GM10266 (cell line): ENCODE measurements around the gene DHX34.

ENCODE experiments used
- DNase-seq: peaks from one replicate; pipeline ENCODE4 v3.0.0; 2012; ENCODE audit errors: extremely low spot score
- TF ChIP-seq, protein P1 (sequence below): IDR thresholded peaks from 2 replicates; pipeline ENCODE4 v1.5.1; 2012; ENCODE audit warnings: mild to moderate bottlenecking, low read depth; ENCODE audit not compliant: control insufficient read depth, insufficient read depth; ENCODE audit errors: missing control alignments

Gene DHX34

DNA sequence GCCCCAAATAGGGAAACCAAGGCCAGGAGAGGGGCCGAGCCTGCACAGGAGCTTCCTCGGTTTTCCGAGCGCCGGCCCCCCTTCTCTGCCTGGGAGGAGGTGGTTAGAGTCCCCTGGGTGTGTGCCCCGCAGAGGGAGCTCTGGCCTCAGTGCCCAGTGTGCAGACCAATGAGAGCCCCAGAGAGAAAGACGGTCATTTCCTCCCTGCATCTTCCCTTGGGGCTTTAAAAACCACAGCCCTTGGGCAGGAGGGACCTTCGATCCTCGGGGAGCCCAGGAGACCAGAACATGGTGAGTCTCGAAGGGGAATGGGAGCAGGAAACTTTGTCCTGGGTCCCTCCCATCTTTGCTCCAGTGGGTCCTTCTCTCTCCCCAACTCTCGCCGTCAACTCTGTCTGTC lies 39.5 kb upstream of the DHX34 start, which contains the start of gene C5AR1:
Gene C5AR1 (plus strand): TSS at position 254 of the 400 bp plus-strand sequence. CDS start 35 bp downstream, at position 289.
- TF ChIP-seq, protein P1, sequence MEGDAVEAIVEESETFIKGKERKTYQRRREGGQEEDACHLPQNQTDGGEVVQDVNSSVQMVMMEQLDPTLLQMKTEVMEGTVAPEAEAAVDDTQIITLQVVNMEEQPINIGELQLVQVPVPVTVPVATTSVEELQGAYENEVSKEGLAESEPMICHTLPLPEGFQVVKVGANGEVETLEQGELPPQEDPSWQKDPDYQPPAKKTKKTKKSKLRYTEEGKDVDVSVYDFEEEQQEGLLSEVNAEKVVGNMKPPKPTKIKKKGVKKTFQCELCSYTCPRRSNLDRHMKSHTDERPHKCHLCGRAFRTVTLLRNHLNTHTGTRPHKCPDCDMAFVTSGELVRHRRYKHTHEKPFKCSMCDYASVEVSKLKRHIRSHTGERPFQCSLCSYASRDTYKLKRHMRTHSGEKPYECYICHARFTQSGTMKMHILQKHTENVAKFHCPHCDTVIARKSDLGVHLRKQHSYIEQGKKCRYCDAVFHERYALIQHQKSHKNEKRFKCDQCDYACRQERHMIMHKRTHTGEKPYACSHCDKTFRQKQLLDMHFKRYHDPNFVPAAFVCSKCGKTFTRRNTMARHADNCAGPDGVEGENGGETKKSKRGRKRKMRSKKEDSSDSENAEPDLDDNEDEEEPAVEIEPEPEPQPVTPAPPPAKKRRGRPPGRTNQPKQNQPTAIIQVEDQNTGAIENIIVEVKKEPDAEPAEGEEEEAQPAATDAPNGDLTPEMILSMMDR, result no peak
- no peak for DNase-seq

DNA sequence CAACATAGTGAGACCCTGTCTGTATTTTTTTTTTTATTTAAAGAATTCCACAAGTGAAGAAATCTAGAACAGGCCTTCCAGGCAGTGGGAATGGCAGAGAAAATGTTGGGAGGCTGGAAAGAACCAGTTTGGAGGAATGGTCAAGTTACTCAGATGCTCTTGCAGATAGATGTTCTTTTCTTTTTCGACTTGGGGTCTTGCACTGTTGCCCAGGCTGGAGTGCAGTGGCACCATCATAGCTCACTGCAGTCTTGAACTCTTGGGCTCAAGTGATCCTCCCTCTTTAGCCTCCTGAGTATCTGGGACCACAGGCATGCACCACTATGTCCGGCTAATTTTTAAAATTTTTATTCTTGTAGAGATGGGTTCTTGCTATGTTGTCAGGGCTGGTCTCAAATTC lies 38.8 kb upstream of the DHX34 start:
- TF ChIP-seq, protein P1, result no peak
- no peak for DNase-seq

DNA sequence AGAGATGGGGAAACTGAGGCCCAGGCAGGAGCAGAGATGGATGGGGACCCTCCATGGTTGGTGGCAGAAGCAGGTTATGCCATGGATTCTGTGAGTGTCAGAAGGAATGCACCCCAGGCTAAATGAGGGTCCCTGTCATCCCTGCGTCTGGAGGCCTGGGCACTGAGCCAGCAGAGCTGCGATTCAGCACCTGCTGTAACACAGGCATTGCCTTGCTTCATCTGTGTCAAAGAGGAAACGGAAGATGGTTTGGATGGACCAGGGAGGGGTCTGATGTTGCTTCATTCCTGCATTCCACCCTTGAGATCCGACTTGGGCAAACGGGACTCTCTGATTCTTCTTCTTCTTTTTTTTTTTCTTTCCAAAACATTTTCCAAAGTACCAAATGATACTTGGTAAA lies 38.3 kb upstream of the DHX34 start:
- no peak for DNase-seq

DNA sequence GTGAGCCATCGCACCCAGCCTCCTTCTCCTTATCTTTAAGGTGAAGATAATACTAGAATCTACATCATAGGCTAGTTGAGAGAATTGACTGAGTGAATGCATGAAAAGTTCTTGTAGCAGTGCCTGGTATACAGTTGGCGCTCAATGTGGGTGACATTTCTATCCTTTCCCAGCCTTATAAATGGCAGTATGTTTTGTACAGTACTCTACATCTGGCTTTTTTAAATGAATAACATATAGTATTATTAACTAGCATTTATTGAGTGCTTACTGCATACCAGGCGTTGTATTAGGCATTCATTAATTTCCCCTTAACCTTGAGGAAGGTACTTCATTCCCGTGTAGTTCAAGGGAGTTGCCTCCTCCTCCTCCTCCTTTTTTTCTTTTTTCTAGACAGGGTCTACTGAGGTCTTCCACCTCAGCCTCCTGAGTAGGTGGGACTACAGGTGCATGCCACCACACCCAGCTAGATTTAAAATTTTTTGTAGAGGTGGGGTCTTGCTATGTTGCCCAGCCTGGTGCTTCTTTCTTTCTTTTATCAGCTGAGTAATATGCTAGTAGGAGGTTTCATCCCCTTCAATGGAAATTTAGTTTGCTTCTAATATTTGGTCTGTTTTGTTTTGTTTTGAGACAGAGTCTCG lies 36.6 kb upstream of the DHX34 start:
- no peak for DNase-seq
- TF ChIP-seq, protein P1, result no peak

More for the DNA sequence above, 38.3 kb upstream of the DHX34 start:
- TF ChIP-seq, protein P1, result no peak

DNA sequence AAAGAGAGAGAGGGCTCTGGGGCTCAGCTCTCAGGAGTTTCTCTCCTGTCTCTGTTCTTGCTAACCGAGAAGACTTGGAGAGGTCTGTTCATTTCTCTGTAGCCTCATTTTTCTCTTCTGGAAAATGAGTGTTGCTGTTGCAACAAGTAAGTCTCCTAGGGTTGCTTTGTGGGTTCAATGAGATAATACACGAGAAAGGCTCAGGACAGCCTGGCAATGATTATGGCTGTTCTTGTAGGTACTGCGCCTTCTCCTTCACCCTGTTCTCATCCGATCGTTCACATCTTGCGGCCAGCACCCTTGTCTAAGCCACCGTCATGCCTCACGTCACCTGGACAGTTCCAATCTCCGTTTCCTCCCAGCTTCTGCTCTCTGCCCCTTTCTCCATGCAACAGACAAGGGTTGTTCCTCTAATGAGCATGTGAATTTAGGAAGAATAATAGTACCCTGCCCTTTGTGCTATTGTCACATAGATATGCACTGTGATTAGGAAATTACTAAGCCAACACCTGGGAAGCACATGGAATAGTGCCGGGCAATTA lies 35.3 kb upstream of the DHX34 start:
- TF ChIP-seq, protein P1, result no peak
- DNase-seq, result no peak

DNA sequence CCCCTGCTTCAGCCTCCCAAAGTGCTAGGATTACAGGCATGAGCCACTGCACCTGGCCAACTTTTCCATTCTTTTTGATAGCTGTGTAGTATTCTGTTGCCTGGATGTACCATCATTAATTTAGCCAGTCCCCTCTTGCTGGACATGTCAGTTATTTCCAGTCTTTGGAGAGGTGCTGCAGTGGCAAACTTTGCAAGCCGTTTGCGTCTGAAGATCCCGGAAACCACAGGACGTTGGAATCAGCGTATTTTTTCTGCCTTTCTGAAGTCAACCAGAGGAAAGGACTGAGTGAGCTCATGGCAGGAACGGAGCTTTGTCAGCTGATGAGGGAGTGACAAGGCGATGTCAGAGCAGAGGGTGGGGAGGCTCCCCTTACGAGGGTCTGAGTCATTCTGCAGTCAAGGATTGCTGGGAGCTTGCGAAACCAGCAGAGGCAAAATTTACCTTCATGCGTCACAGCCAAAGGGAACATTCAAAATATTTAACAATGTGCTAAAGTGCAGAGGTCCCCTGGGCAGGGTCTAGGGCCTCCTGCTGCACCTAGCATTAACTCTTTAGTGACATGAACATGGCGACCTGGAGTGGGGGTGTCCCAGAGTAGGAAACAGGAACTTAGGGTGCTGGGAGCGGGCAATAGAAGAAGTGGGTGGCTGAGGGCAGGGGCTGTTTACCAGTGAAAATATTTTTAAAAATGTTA lies 33.8 kb upstream of the DHX34 start:
- no peak for DNase-seq
- TF ChIP-seq, protein P1, result no peak

DNA sequence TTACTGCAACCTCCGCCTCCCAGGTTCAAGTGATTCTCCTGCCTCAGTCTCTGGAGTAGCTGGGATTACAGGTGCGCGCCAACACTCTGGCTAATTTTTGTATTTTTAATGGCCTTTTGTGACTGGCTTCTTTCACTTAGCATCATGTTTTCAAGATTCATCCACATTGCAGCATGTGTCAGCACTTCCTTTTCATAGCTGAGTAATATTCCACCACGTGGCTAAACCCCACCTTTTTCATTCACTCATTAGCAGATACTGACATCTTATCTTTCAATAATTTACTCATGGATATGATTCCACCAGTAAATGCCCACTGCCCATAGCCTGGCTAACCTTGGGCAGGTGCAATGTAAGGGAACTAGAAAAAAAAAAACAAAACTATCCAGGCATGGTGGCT lies 32.6 kb upstream of the DHX34 start:
- TF ChIP-seq, protein P1, result no peak
- DNase-seq, result no peak
